Amniotic epithelial cell (primary cell): Measurements from ENCODE around the gene ATRN.
"Not testable (repeated sequence)": the region's sequence is repeated elsewhere in the genome, so short reads cannot be mapped to it uniquely, and the experiment has no call there.

Source experiments
- DNase-seq: peaks from one replicate; pipeline ENCODE4 v3.0.0-alpha.2; 2010; ENCODE audit warnings: low read depth

The ATRN gene

DNA sequence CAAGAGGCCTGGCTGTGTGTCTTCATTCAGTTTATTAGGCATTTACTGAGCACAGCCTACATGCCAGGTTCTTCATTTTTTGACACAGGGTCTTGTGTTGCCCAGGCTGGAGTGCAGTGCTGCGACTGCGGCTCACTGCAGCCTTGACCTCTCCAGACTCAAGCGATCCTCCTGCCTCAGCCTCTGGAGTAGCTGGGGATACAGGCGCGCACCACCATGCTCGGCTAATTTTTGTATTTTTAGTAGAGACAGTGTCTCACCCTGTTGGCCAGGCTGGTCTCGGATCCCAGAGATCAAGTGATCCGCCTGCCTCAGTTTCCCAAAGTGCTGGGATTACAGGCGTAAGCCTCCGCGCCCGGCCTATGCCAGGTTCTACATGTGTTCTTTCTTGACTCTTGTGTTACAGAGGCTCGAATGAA is 601 bp upstream of the ATRN start:
- no peak for DNase-seq

DNA sequence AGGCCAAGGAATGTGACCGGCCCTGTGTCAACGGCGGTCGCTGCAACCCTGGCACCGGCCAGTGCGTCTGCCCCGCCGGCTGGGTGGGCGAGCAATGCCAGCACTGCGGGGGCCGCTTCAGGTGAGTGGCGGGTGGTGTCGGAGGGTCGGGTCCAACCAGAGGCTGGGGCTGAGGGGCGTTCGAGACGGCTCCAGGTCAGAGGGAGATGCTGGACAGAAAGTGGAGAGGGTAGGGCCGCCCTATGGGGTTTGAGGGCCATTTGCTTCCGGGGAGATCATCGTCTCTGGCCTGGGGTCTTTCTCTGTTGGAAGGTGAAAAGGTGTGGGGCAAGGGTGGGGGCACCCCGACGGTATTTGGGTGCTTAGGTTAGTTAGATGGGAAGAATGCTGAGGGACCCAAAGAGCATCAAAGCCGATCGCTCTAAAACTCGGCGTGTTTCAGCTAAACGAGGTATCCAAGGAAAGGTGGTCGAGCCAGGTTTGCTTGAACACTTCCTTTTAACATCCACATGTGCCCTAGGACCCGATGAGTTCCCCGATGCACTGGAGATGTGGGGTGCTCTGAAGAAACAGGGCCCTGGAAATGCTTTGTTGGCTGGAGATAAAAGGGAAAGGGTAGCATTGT is 691 bp downstream of the ATRN start:
- no peak for DNase-seq

- peak; percentile 13 for DNase-seq
Observed at GRCh38 chr20:3472105-3472504, 1.3 kb downstream of the ATRN start.

DNA sequence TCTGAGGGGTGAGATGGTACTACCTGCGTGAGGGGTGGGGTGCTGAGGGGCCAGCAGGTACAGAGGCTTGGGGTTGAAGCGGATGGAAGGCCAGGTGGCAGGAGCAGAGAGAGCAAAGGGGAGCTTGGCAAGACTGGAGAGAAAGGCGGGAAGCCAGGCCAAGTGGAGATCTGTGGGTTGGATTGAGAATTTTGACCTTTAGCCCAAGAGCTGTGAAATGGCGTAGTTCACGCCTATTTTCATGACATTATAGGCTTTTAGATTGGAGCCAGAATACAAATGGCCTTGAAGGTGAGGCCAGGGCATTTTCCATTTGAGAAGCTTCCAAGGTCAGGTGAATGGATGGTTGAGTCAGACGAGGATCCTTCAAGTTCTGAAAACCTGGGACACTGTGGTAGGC is 2.5 kb downstream of the ATRN start:
- no peak for DNase-seq

GRCh38 chr20:3473944-3474343 is 3.1 kb downstream of the ATRN start:
- DNase-seq = no peak

GRCh38 chr20:3477003-3477860 is 6.4 kb downstream of the ATRN start:
- not testable (repeated sequence) for DNase-seq

DNA sequence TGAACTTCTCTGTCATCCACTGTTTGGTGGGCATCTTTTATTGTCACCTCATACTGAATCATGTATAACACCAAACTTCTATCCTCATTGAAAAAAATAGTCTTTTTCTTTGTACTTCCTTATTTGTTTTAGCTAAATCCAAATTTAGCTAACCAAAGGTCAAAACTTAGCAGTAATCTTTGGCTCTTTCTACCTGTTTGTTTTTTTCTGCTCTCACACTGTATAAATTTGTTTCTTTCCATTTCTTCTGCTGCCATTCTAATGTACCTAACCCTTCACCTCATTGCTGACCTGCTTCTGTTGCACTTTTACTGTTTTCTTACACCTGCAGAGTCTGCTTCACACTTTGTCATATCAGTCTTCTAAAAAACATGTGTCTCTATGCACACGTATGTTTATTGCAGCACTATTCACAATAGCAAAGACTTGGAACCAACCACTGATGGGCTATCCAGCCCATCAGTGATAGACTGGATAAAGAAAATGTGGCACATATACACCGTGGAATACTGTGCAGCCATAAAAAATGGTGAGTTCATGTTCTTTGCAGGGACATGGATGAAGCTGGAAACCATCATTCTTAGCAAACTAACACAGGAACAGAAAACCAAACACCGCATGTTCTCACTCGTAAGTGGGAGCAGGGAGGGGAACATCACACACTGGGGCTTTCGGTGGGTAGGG is 7.2 kb downstream of the ATRN start:
- no peak for DNase-seq

DNA sequence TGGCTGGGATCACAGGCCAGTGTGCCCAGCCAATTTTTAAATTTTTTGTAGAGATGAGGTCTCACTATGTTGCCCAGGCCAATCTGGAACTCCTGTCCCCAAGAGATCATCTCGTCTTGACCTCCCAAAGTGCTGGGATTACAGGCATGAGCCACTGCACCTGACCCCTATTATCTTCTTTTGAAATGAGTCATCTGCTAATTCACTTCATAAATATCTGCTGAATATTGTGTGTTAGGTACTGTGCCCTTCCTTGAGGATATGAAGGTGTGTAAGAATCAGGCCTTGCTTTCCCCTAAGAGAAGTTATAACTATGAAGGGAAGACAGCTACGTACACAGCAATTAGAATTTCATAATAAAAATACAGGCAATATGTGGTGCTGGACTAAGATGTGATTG is 8.2 kb downstream of the ATRN start:
- DNase-seq = no peak

DNA sequence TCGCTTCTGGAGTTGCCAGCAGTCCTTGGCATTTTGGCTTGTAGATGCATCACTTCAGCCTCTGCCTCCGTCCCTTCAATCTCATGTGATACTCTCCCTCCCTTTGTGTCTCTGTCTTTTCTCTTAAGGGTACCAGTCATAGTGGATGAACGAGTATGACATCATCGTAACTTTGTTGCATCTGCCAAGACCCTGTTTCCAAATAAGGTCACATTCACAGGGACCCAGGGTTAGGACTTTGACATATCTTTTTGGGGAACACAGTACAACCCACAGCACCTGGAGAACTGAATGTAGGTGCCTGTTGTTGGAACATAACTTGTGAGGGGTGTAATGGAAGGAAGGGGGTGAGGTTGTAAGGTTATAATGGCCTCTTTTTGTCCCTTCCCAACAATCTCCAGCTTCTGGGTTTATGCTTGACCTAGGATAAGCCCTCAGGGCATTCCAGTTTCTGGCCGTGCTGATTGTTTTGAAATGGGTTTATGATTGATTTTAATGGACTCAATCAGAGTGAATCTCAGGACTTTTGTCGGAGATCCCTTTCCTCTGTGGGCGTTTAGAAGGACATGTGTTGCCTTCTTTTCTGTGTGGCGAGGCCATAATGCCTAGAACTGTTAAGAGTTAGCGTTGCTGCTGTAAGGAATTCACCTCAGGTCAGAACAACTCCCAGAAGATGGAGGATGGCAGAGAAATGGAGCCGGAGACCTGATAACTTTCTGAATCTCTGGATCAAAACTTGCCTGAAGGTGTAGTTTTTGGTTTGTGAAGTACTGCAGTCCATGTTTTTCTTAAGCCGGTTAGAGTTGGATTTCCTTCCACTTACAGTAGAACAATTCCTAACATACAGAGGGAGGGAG is 9.2 kb downstream of the ATRN start:
- DNase-seq = no peak

- no peak for DNase-seq
Observed at GRCh38 chr20:3483309-3483708, 12.5 kb downstream of the ATRN start.

GRCh38 chr20:3483784-3484183 is 13.0 kb downstream of the ATRN start:
- no peak for DNase-seq

GRCh38 chr20:3485913-3486312 is 15.1 kb downstream of the ATRN start:
- DNase-seq = no peak

DNA sequence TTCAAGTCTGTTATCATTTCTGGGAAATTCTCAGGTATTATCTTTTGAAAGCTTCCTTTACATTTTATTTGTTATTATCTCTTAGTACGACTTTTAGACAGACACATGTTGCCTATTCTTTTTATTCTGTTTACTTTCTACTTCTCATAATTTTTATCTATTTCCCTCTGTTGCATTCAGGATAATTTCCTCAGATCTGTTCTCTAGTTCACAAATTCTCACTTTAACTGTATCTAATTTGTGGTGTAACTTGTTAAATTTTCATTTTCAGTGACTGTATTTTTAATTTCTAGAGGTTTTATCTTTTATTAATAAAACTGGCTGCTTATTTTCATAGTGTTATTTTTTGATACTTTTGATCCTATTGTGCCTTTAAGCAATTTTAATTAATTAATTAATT is 16.0 kb downstream of the ATRN start:
- no peak for DNase-seq

GRCh38 chr20:3492669-3493068 is 21.9 kb downstream of the ATRN start:
- no peak for DNase-seq

- no peak for DNase-seq
Observed at GRCh38 chr20:3494218-3494617, 23.4 kb downstream of the ATRN start.

- no peak for DNase-seq
Observed at GRCh38 chr20:3502878-3503277, 32.1 kb downstream of the ATRN start.

DNA sequence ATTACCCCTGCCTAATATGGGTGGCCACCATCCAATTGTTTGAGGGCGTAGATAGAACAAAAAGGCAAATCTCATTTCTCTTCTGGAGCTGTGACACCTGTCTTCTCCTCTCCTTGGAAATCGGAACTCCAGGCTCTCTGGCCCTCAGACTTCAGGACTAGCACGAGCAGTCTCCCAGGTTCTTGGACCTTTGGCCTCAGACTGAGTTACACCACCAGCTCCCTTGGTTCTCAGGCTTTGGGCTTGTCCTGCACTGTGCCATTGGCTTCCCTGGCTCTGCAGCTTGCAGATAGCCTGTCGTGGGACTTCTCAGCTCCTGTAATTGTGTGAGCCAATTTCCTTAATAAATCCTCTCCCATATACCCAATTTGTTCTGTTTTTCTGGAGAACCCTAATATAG is 34.3 kb downstream of the ATRN start:
- DNase-seq = no peak

GRCh38 chr20:3509064-3509463 is 38.2 kb downstream of the ATRN start:
- DNase-seq = no peak

DNA sequence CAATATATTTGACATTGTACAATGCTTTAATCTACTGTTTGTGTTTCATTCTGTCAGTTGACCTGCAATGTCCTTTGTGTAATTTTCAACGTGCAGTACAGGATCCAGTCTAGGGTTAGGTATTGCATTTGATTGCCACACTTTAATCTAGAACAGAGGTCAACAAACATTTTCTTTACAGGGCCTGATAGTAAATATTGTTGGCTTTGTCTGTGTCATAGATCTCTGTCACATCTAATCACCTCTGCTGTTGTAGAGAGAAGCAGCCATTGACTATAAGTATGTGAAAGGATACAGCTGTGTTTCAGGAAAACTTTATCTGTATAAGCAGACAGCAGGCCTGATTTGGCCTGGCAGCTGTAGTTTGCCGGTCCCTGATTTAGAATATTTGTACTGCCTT is 39.3 kb downstream of the ATRN start:
- DNase-seq = peak; percentile 12

DNA sequence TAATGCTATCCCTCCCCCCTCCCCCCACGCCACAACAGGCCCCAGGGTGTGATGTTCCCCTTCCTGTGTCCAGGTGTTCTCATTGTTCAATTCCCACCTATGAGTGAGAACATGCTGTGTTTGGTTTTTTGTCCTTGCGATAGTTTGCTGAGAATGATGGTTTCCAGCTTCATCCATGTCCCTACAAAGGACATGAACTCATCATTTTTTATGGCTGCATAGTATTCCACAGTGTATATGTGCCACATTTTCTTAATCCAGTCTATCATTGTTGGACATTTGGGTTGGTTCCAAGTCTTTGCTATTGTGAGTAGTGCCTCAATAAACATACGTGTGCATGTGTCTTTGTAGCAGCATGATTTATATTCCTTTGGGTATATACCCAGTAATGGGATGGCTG is 41.4 kb downstream of the ATRN start:
- not testable (repeated sequence) for DNase-seq

- no peak for DNase-seq
Observed at GRCh38 chr20:3514012-3514642, 43.3 kb downstream of the ATRN start.
